Dendritic cell treated with granulocyte-macrophage colony-stimulating factor and Interleukin-4, amounts not matched to agents 40 ng/mL and 50 ng/mL, for 4 days (primary cell): ENCODE results near the gene CCDC7.
"Not testable (repeated sequence)": the region's sequence is repeated elsewhere in the genome, so short reads cannot be mapped to it uniquely, and the experiment has no call there.

ENCODE experiments used
- H3K27ac Mint-ChIP-seq: one replicate; pipeline ENCODE4 v1.8.0; 2022; ENCODE audit warnings: mild to moderate bottlenecking, mixed read lengths
- H3K27me3 Mint-ChIP-seq: one replicate; pipeline ENCODE4 v1.8.0; 2022; ENCODE audit warnings: mild to moderate bottlenecking, mixed read lengths
- H3K36me3 Mint-ChIP-seq: one replicate; pipeline ENCODE4 v1.8.0; 2022; ENCODE audit warnings: low read depth, mixed read lengths
- H3K4me1 Mint-ChIP-seq: one replicate; pipeline ENCODE4 v1.8.0; 2022; ENCODE audit warnings: low read depth, mixed read lengths
- H3K4me3 Mint-ChIP-seq: one replicate; pipeline ENCODE4 v1.8.0; 2022; ENCODE audit warnings: mild to moderate bottlenecking, moderate library complexity, mixed read lengths
- H3K9me3 Mint-ChIP-seq: one replicate; pipeline ENCODE4 v1.8.0; 2022; ENCODE audit warnings: mixed read lengths
- intact Hi-C: fragments of 100-400 bp; cut with micrococcal nuclease; formaldehyde crosslinking; loops from one replicate; pipeline ENCODE4 v1.15.0; 2022

Gene CCDC7

DNA sequence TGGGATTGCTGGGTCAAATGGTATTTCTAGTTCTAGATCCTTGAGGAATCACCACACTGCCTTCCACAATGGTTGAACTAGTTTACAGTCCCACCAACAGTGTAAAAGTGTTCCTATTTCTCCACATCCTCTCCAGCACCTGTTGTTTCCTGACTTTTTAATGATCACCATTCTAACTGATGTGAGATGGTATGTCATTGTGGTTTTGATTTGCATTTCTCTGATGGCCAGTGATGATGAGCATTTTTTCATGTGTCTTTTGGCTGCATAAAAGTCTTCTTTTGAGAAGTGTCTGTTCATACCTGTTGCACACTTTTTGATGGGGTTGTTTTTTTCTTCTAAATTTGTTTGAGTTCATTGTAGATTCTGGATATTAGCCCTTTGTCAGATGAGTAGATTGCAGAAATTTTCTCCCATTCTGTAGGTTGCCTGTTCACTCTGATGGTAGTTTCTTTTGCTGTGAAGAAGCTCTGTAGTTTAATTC lies 37.1 kb downstream of the CCDC7 start:
- intact Hi-C loops, H3K27ac Mint-ChIP-seq, H3K4me1 Mint-ChIP-seq, H3K27me3 Mint-ChIP-seq, H3K4me3 Mint-ChIP-seq: not testable (repeated sequence)
- Mint-ChIP-seq H3K9me3 (peaks cover 71% of the 10 kb centered on the region), H3K36me3 (peaks cover 86% of the 10 kb centered on the region)

DNA sequence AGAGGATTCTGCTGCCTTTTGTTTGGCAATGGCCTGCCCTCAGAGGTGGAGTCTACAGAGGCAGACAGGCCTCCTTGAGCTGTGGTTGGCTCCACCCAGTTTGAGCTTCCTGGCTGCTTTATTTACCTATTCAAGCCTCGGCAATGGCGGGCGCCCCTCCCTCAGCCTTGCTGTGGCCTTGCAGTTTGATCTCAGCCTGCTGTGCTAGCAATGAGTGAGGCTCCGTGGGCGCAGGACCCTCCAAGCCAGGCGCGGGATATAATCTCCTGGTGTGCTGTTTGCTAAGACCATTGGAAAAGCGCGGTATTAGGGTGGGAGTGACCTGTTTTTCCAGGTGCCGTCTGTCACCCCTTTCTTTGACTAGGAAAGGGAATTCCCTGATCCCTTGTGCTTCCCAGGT lies 42.1 kb downstream of the CCDC7 start:
- H3K4me1 Mint-ChIP-seq, H3K4me3 Mint-ChIP-seq, intact Hi-C loops, H3K27me3 Mint-ChIP-seq, H3K27ac Mint-ChIP-seq: not testable (repeated sequence)
- H3K9me3 Mint-ChIP-seq = peaks cover 52% of the 10 kb centered on the region
- H3K36me3 Mint-ChIP-seq = peaks cover 67% of the 10 kb centered on the region

DNA sequence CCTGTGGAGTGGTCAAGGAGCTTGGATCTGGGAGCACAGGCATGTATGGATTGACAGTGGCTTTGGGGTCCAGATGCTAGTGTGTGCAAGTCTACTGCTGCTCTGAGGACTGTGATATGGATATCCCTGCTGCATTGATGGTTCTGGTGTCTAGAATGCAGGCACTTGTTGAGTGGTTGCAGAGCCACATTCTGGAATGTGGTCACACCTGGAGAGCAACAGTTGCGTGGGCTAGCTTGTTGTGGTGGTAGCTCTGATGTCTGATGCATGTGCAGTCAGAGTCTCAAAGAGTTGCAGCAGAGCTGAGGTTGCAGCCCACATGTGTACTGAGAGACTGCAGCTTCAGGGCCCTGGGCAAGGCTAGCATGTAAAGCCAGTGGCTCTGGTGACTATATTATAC lies 43.2 kb downstream of the CCDC7 start:
- Mint-ChIP-seq H3K36me3 (peaks cover 57% of the 10 kb centered on the region), H3K9me3 (peaks cover 41% of the 10 kb centered on the region), H3K27me3 (no peaks in the 10 kb centered on the region), H3K27ac (no peak overlapping the region), H3K4me1 (no peaks in the 10 kb centered on the region), H3K4me3 (no peak overlapping the region)
- intact Hi-C loops = no loop called here

DNA sequence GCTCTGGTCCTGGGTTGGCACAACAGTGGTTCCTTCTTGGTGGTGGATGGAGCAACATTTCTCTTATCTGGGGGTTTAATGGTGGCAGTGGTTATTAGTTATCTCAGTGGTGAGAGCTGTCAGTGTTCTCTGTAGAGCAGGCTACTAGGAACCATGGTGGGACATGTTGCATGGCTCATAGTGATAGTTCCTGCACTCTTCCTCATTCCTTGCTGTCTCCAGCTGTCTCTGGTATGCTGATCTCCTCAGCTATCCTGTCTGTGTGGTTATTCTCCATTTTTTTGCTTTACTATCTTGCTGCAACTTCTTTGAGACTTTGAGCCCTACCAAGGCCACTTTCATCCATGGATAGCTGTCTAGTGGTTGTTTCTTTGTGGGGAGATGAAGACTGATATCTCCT lies 44.0 kb downstream of the CCDC7 start:
- intact Hi-C loops = no loop called here
- peaks cover 56% of the 10 kb centered on the region for H3K36me3 Mint-ChIP-seq
- H3K4me3 Mint-ChIP-seq = no peak overlapping the region

DNA sequence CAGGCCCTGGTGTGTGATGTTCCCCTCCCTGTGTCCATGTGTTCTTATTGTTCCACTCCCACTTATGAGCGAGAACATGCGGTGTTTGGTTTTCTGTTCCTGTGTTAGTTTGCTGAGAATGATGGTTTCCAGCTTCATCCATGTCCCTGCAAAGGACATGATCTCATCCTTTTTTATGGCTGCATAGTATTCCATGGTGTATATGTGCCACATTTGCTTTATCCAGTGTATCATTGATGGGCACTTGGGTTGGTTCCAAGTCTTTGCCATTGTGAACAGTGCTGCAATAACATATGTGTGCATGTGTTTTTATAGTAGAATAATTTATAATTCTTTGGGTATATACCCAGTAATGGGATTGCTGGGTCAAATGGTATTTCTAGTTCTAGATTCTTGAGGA lies 48.6 kb downstream of the CCDC7 start:
- peaks cover 42% of the 10 kb centered on the region for H3K36me3 Mint-ChIP-seq
- H3K9me3 Mint-ChIP-seq = peaks cover 28% of the 10 kb centered on the region

More for the DNA sequence above, 44.0 kb downstream of the CCDC7 start:
- Mint-ChIP-seq H3K27ac (no peak overlapping the region), H3K27me3 (no peaks in the 10 kb centered on the region), H3K9me3 (peaks cover 38% of the 10 kb centered on the region), H3K4me1 (no peaks in the 10 kb centered on the region)

DNA sequence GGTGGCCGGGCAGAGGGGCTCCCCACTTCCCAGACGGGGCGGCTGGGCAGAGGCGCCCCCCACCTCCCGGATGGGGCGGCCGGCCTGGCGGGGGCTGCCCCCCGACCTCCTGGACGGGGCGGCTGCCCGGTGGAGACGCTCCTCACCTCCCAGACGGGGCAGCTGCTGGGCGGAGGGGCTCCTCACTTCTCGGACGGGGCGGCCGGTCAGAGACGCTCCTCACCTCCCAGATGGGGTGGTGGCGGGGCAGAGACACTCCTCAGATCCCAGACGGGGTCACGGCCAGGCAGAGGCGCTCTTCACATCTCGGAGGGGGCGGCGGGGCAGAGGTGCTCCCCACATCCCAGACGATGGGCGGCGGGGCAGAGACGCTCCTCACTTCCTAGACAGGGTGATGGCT lies 54.2 kb downstream of the CCDC7 start:
- H3K9me3 Mint-ChIP-seq = peaks cover 41% of the 10 kb centered on the region
- peaks cover 68% of the 10 kb centered on the region for H3K36me3 Mint-ChIP-seq
- H3K4me1 Mint-ChIP-seq, H3K27ac Mint-ChIP-seq, H3K27me3 Mint-ChIP-seq, H3K4me3 Mint-ChIP-seq, intact Hi-C loops: not testable (repeated sequence)

More for the DNA sequence above, 48.6 kb downstream of the CCDC7 start:
- intact Hi-C loops, H3K4me3 Mint-ChIP-seq, H3K27ac Mint-ChIP-seq, H3K4me1 Mint-ChIP-seq, H3K27me3 Mint-ChIP-seq: not testable (repeated sequence)

DNA sequence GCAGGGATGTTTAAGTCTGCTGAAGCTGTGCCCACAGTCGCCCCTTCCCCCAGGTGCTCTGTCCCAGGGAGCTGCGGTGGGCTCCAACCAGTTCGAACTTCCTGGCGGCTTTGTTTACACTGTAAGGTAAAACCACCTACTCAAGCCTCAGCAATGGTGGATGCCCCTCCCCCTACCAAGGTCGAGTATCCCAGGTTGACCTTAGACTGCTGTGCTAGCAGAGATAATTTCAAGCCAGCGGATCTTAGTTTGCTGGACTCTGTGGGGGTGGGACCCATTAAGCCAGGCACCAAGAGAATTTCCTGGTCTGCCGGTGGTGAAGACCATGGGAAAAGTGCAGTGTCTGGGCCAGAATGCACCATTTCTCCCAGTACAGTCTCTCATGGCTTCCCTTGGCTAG lies 56.0 kb downstream of the CCDC7 start:
- intact Hi-C loops = no loop called here
- no peak overlapping the region for H3K4me3 Mint-ChIP-seq
- no peaks in the 10 kb centered on the region for H3K4me1 Mint-ChIP-seq
- peaks cover 58% of the 10 kb centered on the region for H3K9me3 Mint-ChIP-seq
- H3K27ac Mint-ChIP-seq = no peak overlapping the region
- peaks cover 77% of the 10 kb centered on the region for H3K36me3 Mint-ChIP-seq
- no peaks in the 10 kb centered on the region for H3K27me3 Mint-ChIP-seq

DNA sequence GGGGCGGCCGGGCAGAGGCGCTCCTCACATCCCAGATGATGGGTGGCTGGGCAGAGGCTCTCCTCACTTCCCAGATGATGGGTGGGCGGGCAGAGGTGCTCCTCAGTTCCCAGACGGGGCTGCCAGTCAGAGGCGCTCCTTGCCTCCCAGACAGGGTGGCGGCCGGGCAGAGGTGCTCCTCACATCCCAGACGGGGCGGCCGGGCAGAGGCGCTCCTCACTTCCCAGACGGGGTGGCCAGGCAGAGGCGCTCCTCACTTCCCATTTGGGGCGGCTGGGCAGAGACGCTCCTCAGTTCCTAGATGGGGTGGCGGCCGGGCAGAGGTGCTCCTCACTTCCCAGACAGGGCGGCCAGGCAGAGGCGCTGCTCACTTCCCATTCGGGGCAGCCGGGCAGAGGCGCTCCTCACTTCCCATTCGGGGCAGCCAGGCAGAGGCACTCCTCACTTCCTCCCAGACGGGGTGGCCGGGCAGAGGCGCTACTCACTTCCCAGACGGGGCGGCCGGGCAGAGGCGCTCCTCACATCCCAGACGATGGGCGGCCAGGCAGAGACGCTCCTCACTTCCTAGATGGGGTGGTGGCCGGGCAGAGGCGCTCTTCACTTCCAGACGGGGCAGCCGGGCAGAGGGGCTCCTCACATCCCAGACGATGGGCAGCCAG lies 60.0 kb downstream of the CCDC7 start:
- H3K4me3 Mint-ChIP-seq, intact Hi-C loops, H3K27ac Mint-ChIP-seq, H3K27me3 Mint-ChIP-seq, H3K4me1 Mint-ChIP-seq: not testable (repeated sequence)
- Mint-ChIP-seq H3K9me3 (peaks cover 31% of the 10 kb centered on the region), H3K36me3 (peaks cover 47% of the 10 kb centered on the region)

DNA sequence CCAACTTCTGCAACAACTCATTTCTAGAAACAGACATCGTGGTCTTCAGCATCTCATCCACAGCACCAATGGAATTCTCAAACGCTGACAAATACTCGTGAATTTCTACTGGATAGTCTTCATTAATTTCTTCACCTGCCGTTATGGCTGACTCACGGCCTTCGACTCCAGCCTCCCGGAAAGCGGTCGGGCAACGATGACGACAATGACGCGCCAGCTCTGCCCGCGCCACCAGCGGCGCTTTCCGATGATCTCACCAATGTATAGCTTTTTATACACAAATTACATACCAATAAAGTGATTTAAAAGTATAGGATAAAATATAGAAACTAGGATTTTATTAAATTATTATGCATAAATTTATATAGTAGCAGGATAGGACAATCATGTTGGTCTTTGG lies 65.7 kb downstream of the CCDC7 start:
- intact Hi-C loops = no loop called here
- H3K4me3 Mint-ChIP-seq = no peak overlapping the region
- H3K27me3 Mint-ChIP-seq = no peaks in the 10 kb centered on the region
- H3K36me3 Mint-ChIP-seq = peaks cover 6% of the 10 kb centered on the region
- H3K9me3 Mint-ChIP-seq = peaks cover 6% of the 10 kb centered on the region
- no peaks in the 10 kb centered on the region for H3K4me1 Mint-ChIP-seq
- no peak overlapping the region for H3K27ac Mint-ChIP-seq

DNA sequence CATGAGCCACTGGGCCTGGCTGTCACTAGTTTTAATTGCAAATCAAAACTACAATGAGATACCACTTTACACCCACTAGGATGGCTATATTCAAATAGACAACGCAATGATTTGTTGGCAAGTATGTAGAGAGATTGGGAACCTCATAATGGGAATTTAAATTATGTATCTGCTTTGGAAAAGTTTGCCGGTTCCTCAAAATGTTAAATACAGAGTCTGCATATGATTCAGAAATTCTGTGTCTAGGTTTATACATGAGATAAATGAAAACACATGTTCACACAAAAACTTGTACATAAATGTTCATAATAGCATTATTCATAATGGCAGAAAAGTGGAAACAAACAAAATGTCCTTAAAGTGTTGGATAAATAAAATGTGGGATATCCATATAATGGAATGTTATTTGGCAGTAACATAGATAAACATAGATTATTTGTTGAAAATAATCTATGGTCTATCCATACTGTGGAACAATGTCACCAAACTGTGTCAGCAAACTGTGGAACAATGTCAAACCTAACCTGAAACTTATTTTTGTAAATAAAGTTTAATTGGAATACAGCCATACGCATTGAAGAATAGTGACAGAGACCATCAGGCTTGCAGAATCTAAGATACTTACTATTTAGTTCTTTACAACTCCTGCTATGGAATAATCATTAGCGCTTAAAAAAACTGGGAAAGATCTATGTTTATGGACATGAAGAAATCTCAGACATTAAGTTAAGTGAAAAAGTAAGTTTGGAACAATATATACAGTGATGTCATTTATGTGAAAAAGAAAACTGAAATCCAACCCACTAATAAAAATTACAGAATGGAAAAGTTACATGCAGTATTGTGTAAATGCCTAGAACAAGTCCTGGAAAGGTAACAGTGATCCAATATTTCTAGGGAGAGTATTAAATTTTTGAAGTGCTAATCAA lies 70.9 kb downstream of the CCDC7 start:
- intact Hi-C loops = no loop called here
- Mint-ChIP-seq H3K4me3 (no peak overlapping the region), H3K27ac (no peak overlapping the region), H3K4me1 (no peaks in the 10 kb centered on the region), H3K27me3 (no peaks in the 10 kb centered on the region), H3K36me3 (no peaks in the 10 kb centered on the region), H3K9me3 (peaks cover 21% of the 10 kb centered on the region)

DNA sequence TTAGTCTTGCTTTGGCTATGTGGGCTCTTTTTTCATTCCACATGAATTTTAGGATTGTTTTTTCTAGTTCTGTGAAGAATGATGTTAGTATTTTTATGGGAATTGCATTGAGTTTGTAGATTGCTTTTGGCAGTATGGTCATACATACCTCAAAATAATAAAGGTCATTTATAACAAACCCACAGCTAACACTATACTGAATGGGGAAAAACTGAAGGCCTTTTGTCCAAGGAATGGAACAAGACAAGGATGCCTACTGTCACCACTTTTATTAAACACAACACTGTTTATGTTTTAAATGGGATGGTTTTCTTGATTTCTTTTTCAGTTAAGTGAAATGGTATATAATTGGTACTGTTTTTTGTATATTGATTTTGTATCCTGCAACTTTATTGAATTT lies 84.3 kb downstream of the CCDC7 start:
- Mint-ChIP-seq H3K36me3 (no peaks in the 10 kb centered on the region), H3K27ac (no peak overlapping the region), H3K27me3 (no peaks in the 10 kb centered on the region), H3K4me3 (no peak overlapping the region), H3K9me3 (peaks cover 26% of the 10 kb centered on the region), H3K4me1 (peaks cover 7% of the 10 kb centered on the region)
- intact Hi-C loops = no loop called here

DNA sequence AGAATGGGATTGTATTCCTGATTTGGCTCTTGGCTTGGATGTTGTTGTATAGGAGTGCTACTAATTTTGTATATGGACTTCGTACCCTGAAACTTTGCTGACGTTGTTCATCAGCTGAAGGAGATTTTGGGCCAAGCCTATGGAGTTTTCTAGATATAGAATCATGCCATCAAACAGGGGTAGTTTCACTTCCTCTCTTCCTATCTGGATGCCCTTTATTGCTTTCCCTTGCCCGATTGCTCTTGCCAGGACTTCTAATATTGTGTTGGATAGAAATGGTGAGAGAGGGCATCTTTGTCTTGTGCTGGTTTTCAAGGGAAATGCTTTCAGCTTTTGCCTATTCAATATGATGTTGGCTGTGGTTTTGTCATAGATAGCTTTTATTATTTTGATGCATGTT lies 92.3 kb downstream of the CCDC7 start:
- no peaks in the 10 kb centered on the region for H3K36me3 Mint-ChIP-seq
- peaks cover 33% of the 10 kb centered on the region for H3K9me3 Mint-ChIP-seq

DNA sequence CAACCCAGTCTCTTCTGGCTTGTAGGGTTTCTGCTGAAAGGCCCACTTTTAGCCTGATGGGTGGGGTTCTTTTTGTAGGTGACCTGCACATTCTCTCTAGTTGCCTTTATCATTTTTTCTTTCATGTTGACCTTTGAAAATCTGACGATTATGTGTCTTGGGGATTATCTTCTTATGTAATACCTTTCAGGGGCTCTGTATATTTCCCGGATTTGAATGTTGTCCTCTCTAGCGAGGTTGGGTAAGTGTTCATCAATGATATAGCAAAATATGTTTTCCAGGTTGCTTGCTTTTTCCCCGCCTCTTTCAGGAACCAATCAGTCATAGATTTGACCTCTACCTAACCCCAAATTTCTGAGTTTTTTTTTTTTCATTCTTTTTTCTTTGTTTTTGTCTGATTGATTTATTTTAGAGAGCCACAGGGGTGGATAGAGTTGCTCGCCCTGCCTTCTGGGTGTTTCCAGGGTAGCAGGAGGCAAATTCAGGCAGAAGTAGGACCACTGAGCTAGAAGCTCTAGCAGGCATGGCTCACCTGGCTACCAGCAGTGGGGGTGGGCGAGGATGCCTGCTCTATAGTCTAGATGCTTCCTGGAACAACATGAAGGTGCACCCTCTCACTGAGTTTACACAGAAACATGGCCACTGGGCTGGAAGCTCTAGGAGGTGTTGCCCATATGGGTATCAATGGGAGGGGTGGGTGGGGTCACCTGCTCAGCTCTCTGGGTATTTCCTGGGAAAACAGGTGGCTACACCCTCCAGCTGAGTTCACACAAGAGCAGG lies 94.9 kb downstream of the CCDC7 start:
- no peaks in the 10 kb centered on the region for H3K4me1 Mint-ChIP-seq
- H3K27ac Mint-ChIP-seq = no peak overlapping the region
- no peaks in the 10 kb centered on the region for H3K27me3 Mint-ChIP-seq
- peaks cover 8% of the 10 kb centered on the region for H3K9me3 Mint-ChIP-seq
- H3K4me3 Mint-ChIP-seq = no peak overlapping the region
- H3K36me3 Mint-ChIP-seq = no peaks in the 10 kb centered on the region
- intact Hi-C loops = no loop called here

More for the DNA sequence above, 92.3 kb downstream of the CCDC7 start:
- H3K4me3 Mint-ChIP-seq = no peak overlapping the region
- no peaks in the 10 kb centered on the region for H3K4me1 Mint-ChIP-seq
- no peak overlapping the region for H3K27ac Mint-ChIP-seq
- intact Hi-C loops = no loop called here
- H3K27me3 Mint-ChIP-seq = no peaks in the 10 kb centered on the region

DNA sequence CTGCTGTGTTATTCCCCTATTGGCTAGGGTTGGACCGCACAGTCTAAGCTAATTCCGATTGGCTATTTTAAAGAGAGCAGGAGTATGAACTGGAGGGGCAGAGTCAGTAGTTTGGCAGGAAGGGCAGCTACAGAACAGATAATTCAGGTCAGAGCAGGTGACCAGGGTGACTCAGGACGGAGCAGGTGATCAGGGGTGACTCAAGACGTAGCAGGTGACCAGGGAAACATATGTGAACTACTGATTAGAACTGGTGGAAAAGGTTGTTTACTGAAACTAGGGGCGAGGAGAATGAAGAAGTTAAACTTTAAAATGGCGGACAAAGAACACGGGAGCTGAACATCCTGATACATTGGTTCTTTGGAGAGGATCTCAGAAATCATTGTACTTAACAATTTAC lies 102.3 kb downstream of the CCDC7 start:
- Mint-ChIP-seq H3K9me3 (peaks cover 14% of the 10 kb centered on the region), H3K4me1 (no peaks in the 10 kb centered on the region), H3K27ac (no peak overlapping the region), H3K27me3 (no peaks in the 10 kb centered on the region), H3K36me3 (no peaks in the 10 kb centered on the region), H3K4me3 (no peak overlapping the region)
- intact Hi-C loops = no loop called here
